ENCODE measurements around the gene APBA2.
"Not testable (repeated sequence)": the region's sequence is repeated elsewhere in the genome, so short reads cannot be mapped to it uniquely, and the experiment has no call there.

The APBA2 gene

DNA sequence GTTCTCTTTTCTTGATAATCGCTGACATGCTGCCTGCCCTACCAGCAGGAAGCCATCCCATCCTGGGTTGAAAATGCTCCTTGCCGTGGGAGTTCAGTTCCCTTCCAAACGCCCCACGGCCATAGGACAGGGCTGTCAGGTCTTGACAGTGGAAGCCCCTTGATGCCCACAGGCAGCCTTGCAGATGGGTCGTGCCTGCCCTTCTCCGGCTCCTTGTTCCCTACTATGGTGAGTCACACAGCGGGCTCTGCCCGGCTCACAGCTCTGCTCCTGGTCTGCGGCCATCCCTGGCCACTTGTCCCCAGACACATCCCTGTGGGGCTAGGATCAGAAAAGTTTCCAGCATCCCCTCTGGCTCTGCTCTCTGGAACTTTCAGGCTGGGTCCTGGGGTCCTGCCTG lies 6.2 kb upstream of the APBA2 start:
- no peak for DNase-seq

GRCh38 chr15:28880680-28881079 lies 5.1 kb upstream of the APBA2 start:
- DNase-seq = no peak

- DNase-seq = no peak
Observed at GRCh38 chr15:28881170-28881569, 4.6 kb upstream of the APBA2 start.

- no peak for DNase-seq
Observed at GRCh38 chr15:28881600-28881999, 4.2 kb upstream of the APBA2 start.

- no peak for DNase-seq
Observed at GRCh38 chr15:28884151-28884940, 1.4 kb upstream of the APBA2 start.

DNA sequence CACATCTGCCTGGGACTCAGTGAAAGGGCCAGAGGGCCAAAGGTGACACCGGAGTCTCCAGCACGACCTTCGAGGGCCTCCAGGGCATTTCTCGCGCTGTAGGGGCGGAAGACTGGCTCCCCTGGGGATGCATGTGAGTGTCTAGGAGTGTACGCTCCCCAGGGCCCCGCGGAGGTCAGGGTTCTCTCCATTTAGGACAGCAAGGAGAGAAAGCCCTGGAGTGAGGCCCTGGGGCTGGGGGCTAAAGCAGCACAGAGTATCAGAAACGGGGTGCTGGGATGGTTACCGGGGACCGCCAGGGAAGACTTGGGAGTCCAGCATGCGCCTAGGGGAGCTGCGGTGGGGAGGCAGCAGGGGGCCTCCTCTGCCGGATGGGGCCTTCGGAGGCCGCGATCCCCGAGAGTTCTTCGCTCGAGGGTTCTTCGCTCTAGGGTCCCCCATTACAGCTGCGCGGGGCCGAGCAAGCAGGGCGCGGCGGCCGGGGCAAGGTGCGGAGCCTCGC lies 595 bp upstream of the APBA2 start:
- DNase-seq = no peak

- peak; percentile 57 for DNase-seq
Observed at GRCh38 chr15:28886431-28887338, 911 bp downstream of the APBA2 start.

DNA sequence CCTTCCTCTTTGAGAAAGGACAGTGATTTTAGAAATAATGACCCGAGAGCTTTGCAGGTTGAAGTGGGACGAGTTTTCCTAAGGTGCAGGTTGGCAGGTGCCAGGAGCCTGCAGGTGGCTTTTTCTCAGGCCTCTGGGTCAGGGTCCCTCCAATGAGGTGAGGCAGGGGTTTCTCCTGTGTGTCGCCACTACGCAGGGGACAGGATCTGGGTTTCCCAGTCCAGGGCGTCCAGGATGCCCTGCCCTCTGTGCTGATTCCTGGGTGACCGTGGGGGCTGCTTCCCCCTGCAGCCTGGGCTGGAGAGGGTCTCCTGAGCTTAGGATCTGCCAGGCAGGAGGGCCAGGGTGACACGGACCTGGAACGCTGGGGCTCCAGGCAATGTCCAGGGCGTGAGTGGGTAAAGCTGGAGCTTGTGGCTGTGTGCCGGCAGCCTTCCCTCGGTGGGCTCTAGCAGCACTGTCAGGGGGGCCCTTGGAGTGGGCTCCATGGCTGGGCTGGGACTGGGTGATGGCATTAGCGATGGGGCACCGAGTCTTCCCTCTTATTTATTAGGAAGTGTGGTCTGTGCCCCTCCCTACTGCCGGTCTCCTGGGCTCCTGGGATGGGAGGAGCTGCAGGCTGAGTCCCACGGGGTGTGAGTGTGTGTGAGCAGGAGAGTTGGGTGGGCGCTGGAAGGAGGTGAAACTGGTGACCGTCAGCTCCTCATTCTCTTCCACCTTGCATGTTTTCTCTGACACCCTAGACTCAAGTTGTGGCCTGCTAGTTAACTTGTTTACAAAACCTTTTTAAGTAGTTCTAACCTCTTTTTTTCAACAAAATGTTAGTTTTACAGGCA lies 1.8 kb downstream of the APBA2 start:
- DNase-seq = no peak

DNA sequence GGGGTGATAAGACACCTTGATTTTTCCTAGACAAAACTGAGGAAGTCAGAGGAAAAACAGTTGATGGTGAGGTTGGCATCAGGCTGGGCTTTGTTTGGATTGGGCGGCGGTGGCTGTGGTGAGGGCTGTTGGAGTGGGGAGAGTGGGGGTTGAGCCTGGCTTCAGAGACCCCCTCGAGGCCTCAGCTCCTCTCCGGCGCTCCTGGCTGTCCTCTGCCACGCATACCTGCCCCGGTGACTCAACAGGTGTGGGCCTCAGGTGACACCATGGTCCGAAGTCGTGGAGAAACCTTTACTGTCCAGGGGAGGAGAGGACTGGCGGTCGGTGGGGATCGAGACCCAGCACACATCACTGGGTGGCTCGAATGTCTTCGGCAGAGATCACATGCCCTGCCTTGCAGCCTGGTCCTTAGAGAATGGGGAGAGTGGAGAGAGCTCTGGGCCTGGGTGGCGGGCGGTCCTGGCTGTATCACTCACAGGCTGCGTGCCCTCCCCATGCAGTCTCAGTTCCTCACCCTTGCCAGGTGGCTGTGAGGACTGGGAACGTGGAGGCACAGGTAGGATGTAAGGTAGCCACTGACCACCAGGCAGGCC lies 2.6 kb downstream of the APBA2 start:
- DNase-seq = no peak

- DNase-seq = peak; percentile 19
Observed at GRCh38 chr15:28888900-28889299, 3.1 kb downstream of the APBA2 start.

GRCh38 chr15:28889346-28889745 lies 3.6 kb downstream of the APBA2 start:
- peak; percentile 30 for DNase-seq

GRCh38 chr15:28889871-28890270 lies 4.1 kb downstream of the APBA2 start:
- DNase-seq = not testable (repeated sequence)

GRCh38 chr15:28890291-28890690 lies 4.5 kb downstream of the APBA2 start:
- DNase-seq = not testable (repeated sequence)

- DNase-seq = no peak
Observed at GRCh38 chr15:28890711-28891495, 5.1 kb downstream of the APBA2 start.

DNA sequence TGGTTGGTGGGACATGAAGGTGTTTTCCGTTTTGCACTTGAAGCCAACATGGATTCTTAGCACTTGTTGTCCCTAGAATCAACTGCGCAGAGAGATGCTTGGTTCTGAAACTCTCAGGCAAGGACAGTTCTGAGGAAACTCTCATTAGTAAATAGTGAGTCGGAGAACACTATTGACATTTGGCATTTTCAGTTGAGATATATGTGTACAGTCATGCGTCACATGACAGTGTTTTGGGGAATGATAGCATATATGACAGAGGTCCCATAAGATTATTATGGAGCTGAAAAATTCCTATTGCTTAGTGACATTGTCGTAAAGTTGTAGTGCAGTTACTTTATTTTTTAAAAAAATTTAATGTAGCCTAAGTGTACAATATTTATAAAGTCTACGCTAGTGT lies 5.8 kb downstream of the APBA2 start:
- DNase-seq = no peak

DNA sequence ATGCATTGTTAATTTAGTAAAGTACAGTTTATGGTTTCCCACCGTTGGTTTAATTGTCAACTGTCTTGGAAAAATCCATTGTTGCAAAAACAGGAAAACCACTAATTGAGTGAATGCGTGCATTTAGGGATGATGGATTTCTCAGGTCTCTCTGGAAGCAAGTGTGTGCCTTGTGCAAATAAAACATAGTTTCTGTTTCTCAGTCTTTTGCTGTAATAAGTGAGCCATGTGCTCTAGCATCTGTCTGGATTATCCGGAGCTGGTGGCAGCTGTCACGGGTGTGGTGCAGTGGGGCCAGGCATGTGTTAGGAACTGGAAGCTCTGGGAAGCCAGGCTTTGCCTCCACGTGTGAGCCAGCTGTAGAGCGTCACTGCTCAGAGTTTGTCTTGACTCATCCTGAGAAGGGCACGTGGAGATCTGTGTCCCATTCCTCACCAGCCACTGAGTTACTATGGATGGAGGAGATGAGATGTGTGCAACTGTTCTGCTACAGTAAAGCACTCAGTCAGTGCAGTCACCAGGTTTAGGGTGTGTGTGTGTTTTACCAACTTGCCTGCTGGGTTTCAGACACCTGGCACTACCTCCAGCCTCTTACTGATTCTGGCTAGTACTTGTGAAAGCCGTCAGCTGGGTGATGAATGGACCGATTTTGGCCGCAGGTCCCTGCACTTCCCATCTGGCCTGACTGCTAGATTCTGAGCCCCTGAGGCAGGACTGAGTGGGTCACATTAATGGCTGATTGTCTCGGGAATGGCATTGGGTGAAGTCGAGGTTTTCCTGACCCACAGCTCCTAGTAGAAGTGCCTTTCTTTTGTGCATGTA lies 7.2 kb downstream of the APBA2 start:
- DNase-seq = peak; percentile 87

- no peak for DNase-seq
Observed at GRCh38 chr15:28894631-28895030, 8.9 kb downstream of the APBA2 start.

DNA sequence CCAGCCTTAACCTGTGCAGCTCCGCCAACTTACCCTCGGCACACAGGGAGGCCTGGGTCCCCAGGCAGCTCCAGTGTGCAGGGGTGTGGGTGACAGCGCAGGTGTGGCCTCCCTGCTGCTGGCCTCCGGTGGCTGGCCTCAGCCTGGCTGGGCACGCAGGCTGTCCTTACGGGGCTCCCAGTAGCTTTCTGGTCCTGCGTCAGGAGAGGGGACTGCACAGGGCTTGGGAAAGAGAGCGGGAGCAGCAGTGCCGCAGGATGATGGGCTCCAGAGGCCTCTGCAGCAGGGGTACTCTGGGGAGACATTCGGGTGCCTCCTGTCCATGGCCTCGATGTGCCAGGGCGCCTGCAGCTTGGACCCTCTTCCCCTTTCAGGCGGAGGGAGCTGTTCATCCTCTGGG lies 9.4 kb downstream of the APBA2 start:
- DNase-seq = no peak

GRCh38 chr15:28895566-28895965 lies 9.8 kb downstream of the APBA2 start:
- no peak for DNase-seq

DNA sequence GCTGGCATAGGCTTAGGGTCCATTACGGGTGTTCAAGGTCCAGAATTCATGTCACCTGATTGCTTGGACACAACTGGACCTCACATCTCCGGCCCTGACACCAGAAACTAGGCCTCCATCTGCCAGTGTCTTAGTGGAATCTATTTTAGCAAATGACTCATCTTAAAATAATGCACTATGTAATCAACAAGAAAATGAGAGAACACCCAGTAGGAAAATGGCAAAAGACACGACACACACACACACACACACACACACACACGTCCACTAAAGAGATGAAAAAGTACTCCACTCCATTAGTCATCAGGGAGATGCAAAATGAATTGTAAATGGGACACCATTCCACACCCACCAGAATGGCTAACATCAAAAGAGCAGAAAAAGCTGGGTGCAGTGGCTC lies 11.2 kb downstream of the APBA2 start:
- no peak for DNase-seq
